GM11168 (cell line): ENCODE data around the gene EPB41.
"Not testable (repeated sequence)": the region's sequence is repeated elsewhere in the genome, so short reads cannot be mapped to it uniquely, and the experiment has no call there.

ENCODE experiments used
- in situ Hi-C: fragments of 300-500 bp; cut with MboI; formaldehyde crosslinking; loops from one replicate; pipeline ENCODE4 v1.12.0; 2022; ENCODE audit warnings: low sequenced_read_pairs; ENCODE audit not compliant: unreplicated experiment

EPB41 gene

DNA sequence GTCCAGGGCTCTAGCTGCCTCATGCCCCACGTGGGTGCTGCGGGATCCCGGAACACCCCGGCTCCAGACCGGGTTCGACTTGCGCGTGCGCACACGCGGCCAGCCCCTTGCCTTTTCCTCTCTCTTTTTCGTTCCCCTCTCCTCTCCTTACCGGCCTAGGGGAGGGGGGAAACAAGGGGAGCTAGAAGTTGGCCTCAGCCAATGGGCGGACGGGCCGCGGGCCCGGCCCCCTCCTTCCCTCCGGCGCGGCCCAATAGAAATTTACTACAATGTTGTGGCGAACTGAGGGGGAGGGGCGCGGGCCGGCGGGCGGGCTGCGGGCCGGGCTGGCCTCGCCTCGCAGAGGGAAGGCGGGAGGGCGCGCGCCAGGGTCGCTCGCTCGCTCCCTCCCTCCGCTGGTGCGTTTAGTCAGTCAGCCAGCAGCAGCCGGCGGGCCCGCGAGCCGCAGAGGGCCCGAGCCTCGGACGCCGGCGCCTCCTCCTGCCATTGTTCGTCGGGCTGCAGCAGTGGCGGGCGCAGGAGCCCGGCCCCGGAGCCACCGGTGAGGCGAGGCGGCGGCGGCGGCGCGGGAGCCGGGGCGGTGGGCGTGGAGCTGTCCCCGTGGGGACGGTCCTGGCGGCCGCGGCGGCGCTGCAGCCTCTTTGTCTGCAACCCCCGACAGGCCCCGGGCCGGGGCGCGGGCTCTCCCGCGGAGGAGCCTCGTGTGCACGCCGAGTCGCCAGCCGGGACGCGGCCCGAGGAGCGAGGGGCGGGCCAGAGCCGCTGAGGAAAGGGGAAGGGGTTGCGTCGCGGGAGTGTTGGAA, at the start of gene EPB41:
TSS of gene EPB41 (plus strand) at position 342 of the 803 bp plus-strand sequence. CDS start 72,869 bp downstream, outside the sequence.
- in situ Hi-C loops: no loop called here

DNA sequence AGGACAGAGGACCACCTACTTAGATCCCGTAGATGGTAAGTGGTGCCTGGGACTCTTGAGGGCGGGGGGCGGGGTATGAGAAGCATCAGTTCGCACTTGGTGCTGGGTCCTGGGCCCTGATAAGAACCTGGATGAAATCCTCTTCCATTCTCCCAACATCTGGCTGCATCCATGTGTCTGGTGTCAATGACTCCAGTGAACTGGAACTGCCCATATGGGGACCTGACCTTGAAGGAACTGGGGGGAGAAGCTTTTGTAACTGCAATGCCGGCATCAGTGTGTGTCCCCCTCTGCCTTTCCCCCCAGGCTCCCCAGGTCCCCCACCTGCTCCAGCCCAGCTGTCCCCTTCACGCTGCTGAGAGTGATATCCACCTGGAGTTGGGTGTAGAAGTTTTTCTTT, 49.7 kb upstream of the EPB41 start:
- in situ Hi-C loops: loop anchor here (5.0 to 10.0 kb wide), 2 partner anchors 82 to 350 kb away; no protein-coding TSS in a partner anchor

- in situ Hi-C loops: loop anchor here (5.0 to 10.0 kb wide), 2 partner anchors 84 to 351 kb away; no protein-coding TSS in a partner anchor
Measured at GRCh38 chr1:28865997-28866650, 48.2 kb upstream of the EPB41 start.

- in situ Hi-C loops: loop anchor here (5.0 to 10.0 kb wide), 2 partner anchors 86 to 353 kb away; no protein-coding TSS in a partner anchor
Measured at GRCh38 chr1:28867850-28868249, 46.5 kb upstream of the EPB41 start.

- in situ Hi-C loops: loop anchor here (5.0 to 10.0 kb wide), 2 partner anchors 88 to 355 kb away; no protein-coding TSS in a partner anchor
Measured at GRCh38 chr1:28869952-28870351, 44.4 kb upstream of the EPB41 start.

- in situ Hi-C loops: no loop called here
Measured at GRCh38 chr1:28871631-28872401, 42.6 kb upstream of the EPB41 start.

DNA sequence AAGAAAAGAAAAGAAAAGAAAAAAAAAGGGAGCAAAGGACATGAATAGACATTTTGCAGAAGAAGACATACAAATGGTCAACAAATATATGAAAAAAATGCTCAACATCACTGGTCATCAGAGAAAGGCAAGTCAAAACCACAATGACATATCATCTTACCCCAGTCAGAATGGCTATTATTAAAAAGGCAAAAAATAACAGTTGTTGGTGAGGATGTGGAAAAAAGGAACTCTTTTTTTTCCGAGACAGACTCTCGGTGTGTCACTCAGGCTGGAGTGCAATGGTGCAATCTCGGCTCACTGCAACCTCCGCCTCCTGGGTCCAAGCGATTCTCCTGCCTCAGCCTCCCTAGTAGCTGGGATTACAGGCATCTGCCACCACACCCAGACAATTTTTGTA, 39.2 kb upstream of the EPB41 start:
- in situ Hi-C loops: not testable (repeated sequence)

DNA sequence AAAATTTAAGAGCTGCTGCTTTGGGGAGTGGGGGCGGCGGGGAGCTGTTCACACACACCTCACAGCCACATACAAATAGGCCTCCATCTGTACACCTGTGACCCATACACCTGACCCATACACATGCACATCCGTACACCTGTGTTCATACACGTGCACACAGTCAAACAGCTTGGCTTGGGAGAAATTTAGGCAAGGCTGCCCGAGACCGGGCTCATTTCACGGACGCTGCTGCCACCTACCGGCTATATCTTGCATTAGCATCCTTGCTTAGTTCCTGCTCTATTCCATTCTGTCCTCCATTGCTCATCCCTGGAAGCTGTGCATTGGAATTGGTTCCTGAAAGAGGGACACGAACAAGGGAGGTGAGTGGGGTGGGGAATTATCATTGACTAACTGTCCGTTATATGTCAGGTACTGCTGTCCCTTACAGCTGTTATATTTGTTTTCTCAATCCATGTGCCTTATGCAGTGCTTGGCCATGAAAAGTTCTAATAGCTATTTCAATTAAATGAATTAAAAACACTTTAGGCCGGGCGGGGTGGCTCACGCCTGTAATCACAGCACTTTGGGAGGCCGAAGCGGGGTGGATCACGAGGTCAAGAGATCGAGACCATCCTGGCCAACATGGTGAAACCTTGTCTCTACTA, 37.1 kb upstream of the EPB41 start:
- in situ Hi-C loops: no loop called here

DNA sequence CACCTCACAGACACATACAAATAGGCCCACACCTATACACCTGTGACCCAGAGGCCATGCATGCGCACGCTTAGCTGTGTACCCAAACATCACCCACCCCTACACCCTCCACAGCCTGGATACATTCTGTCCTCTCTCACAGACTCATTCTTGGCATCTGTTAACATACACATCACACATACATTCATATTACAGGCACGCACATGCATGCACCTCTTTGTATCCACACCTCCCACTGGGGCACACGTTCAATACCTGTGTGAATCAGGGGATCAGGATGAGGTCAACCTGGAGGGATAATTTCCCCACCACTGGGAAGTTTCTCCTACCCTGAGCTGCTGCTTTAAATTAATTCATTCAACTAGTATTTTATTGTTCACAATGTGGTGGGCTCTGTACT, 35.6 kb upstream of the EPB41 start:
- in situ Hi-C loops: no loop called here

DNA sequence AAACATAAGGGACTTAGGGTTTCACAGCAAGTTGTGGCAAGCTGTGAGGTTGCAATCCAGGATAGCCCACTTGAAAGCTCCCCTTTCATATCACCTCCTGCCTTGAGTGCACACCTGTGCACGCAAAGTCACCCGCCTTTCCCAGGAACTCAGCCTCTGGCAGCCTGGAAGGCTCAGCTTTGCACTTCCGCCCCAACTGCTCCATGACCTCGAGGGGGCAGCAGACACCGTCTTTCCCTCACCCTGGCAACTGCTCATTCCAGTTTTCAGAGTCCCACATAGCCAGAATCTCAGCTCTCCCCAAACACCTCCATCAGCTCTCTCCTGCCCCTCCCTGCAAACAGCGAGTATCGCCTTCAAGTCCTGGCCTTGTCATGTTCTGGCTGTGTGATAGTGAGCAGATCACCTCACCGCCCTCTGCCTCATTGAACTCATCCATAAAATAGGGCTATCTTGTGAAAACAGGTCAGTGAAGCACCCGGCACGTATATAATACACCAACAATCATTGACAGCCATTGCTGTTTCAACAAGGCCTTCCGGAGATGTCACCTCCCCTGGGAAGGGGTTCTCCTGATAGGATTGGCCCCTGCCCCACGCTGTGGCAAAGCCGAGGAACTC, 32.2 kb upstream of the EPB41 start:
- in situ Hi-C loops: loop anchor here (5.0 to 10.0 kb wide), 2 partner anchors 150 to 313 kb away; no protein-coding TSS in a partner anchor

GRCh38 chr1:28883242-28883616, 31.1 kb upstream of the EPB41 start:
- in situ Hi-C loops: loop anchor here (5.0 to 10.0 kb wide), 2 partner anchors 149 to 312 kb away; no protein-coding TSS in a partner anchor

- in situ Hi-C loops: loop anchor here (10.0 kb wide), 1 partner anchor 309 kb away; no protein-coding TSS in a partner anchor
Measured at GRCh38 chr1:28885472-28885877, 28.9 kb upstream of the EPB41 start.

DNA sequence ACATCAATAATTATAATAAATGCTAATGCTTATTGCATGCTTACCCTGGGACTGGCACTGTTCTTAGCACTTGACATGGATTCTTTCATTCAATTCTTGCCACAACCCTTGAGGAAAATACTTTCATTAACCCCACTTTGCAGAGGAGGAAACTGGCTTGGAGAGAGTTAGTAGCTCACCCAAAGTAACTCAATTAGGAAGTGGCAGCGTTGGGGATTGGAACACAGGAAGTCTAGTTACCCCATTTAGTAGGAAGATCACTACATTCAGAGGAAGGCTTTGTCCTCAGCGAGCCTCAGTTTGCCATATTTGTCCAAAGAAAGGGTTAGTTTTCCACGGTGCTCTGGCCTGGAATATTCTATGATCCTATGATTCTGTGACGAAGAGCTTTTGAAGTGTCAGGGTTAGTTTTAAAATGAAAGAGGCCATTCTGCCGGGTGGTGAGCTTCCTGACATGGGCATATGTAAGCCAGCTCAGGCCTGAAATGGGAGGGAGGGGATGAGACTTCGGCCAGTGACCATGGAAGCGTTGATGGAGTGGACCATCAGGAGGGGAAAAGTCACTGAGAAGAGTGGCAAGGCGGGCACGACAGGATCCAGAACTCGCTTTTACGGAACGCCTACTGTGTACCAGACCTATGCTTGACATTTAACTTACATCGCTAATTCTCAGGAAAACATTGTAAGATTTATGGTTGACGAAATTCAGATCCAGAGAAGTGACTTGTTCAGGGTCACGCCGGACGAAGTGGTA, 28.2 kb upstream of the EPB41 start:
- in situ Hi-C loops: loop anchor here (10.0 kb wide), 1 partner anchor 309 kb away; no protein-coding TSS in a partner anchor

DNA sequence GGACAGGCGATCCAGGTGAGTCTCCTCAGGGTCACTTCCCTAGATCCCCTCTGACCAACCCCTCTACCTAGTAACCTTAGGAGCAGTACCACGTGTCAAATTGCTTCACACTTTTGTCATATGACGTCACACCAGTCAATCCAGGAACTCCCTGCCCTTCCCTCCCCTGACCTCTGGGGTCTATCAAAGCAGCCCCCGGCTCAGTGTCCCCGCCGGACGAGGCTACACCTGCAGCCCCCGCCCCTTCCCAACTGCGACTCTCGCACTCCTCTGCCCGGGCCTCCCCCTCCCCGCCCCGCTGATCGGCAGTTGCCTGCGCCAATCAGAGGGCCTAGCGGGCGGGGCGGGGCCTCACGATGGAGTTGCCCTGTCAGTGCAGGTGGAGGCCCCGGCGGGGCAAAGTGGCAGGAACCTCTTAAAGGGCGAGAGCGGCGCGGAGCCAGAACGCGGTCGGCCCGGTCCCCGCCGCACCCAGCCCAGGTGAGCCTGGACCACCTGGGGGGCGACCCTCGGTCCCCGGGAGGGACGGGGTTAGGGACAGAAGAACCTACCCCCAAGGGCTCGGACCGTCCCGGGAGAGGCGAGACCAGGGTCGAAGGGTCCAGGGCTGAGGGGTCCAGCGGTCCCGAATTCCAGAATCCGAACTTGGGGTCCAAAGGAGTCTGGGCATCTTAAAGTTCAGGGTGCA, 27.5 kb upstream of the EPB41 start:
- in situ Hi-C loops: loop anchor here (10.0 kb wide), 1 partner anchor 308 kb away; no protein-coding TSS in a partner anchor

DNA sequence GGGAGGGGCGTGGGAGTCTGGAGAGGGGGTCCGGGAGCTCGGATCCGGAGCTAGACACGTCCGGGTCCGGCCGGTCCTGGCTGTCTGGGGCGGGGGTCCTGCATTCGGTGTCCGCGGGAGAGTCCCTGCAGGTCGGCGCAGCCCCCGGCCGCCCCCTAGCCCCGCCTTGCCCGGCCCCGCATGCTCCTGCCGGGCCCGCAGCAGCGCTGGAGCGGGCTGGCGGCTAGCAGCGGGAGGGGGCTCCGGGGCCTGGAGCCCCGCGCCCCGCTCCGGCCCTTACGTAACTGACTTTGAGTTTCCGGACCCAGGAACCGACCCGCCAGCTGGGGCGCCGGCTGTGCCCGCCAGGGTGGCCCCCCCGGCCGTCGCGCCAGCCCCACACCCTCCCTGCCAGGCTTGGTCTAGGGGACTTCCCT, 26.9 kb upstream of the EPB41 start:
- in situ Hi-C loops: loop anchor here (10.0 kb wide), 1 partner anchor 307 kb away; no protein-coding TSS in a partner anchor

DNA sequence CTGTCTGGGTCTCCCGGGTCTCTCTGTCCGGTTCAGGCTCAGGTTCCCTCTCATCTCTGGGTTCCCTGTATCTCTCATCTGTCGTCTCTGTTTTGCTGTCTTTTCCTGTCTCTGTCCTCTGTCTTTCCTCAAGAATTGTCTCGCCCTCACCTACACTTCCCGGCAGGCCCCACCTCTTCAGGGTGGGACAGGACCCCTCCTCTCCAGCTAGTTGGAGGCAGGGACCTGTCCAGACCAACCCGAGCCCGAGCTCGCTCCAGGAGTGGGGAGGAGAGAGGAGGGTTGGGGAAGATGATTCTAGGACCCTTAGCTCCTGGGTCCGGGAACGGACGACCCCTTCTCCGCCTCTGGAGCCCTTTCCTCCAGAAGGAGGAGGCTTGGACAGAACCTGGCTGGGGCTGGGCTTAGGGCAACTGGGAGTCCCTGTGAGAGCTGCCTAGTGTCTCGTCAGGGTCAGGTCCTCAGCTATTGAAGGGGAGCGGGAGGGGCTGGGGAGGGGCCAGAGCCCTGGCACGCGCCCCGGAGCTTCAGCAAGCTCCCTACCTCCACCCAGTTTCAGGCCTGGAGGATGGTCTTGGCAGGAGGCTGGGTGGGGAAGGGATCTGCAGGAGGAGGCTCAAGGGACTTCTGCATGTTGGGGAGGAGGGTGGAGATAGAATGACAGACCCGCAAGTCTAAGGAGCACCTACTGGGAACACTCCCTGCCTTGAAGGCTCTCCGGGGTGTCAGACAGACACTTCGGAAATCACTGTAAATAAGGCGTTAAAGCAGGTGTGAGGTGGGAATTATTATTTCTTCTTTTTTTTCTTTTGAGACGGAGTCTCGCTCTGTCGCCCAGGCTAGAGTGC, 26.3 kb upstream of the EPB41 start:
- in situ Hi-C loops: loop anchor here (10.0 kb wide), 1 partner anchor 307 kb away; no protein-coding TSS in a partner anchor

DNA sequence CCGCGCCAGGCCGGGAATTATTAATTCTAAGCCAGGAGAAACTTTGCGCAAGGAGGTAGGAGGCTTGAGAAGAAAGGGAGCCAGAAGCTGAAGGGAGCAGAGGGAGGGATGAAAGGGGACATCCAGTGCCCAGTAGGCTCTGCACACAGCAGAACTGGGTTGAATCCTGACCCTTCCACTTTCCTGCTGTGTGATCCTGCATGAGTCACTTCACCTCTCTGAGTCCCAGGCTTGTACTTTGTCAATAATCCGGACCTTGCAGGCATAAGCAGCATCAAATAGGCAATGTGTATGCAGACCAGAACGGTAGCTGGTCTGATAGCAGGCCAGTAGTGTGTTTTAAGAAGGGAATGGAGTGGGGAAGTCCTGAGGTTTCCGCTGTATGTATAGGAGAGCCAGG, 25.5 kb upstream of the EPB41 start:
- in situ Hi-C loops: loop anchor here (10.0 kb wide), 1 partner anchor 306 kb away; no protein-coding TSS in a partner anchor
